Adrenal gland (tissue), 12 donors: ENCODE results near the gene CDC14B. TPM values are rescaled to one million over a fixed set of nuclear protein-coding genes. Genes with fewer than 3 reads are reported as not detected.

Experiments
- DNase-seq, 7 donors: peaks; one replicate each; pipeline ENCODE4 v3.0.0-alpha.2; 2019 to 2020
- H3K27ac ChIP-seq, 5 donors: fragments of 200-600 bp; sonication (generic) in 4 of 5; 1 replicate in 3 of 5; 2 replicates in 2 of 5; pipeline versions ENCODE4 v1.5.1 to v1.8.0; 2016 to 2020; ENCODE audit warnings: mild to moderate bottlenecking in 1 of 5
- H3K27me3 ChIP-seq: fragments of 200-600 bp; 2 replicates; pipeline ENCODE4 v1.8.0; 2021
- H3K36me3 ChIP-seq, 2 donors: fragments of 200-600 bp; replicated peaks in 1 of 2; 1 replicate in 1 of 2; 2 replicates in 1 of 2; pipeline versions ENCODE4 v1.5.1 to v1.8.0; 2018 to 2022
- H3K4me1 ChIP-seq, 2 donors: fragments of 200-600 bp; replicated peaks in 1 of 2; 1 replicate in 1 of 2; 2 replicates in 1 of 2; pipeline versions ENCODE4 v1.5.1 to v1.8.0; 2018 to 2021
- H3K4me3 ChIP-seq, 4 donors: fragments of 200-600 bp; sonication (generic) in 3 of 4; one replicate each; pipeline ENCODE4 v1.5.1; 2016 to 2018
- H3K9me3 ChIP-seq, 3 donors: fragments of 200-600 bp; sonication (generic) in 1 of 3; replicated peaks in 1 of 3; 1 replicate in 2 of 3; 2 replicates in 1 of 3; pipeline versions ENCODE4 v1.5.1 to v1.8.0; 2016 to 2021
- CTCF ChIP-seq, 6 experiments: fragments of 450-650 bp in 4 of 6; fragments of 200-600 bp in 2 of 6; sonication (generic) in 1 of 6; IDR thresholded peaks; 1 replicate in 5 of 6; 2 replicates in 1 of 6; pipeline versions ENCODE4 v1.5.1 to v1.8.0; 2016 to 2021; ENCODE audit warnings: antibody characterized with exemption in 6 of 6, mild to moderate bottlenecking in 2 of 6, moderate library complexity in 1 of 6
- POLR2A ChIP-seq, 2 donors: fragments of 450-650 bp; IDR thresholded peaks; one replicate each; pipeline ENCODE4 v1.6.1; 2017; ENCODE audit warnings: antibody characterized with exemption in 2 of 2, mild to moderate bottlenecking in 2 of 2, moderate library complexity in 1 of 2
- WGBS, 4 donors: extraction: QIAGEN DNeasy Blood & Tissue Kit in 2 of 4; methylation state at CpG; one replicate each; pipeline versions ENCODE4 v1.1.5 to v1.1.7; 2013 to 2017; 5-methylcytosine and 5-hydroxymethylcytosine counted together
- intact Hi-C, 2 donors: fragments of 100-400 bp; cut with DNase I; formaldehyde crosslinking; loops; one replicate each; pipeline versions ENCODE4 v1.14.1 to v1.15.0; 2022 to 2023
- polyA plus RNA-seq, 3 donors: library from polyadenylated mRNA; stranded (reverse); fragments of 200-250 nt in 2 of 3; fragments of 350-450 nt in 1 of 3; fragmentation: Illumina TruSeq in 1 of 3; extraction: RNeasy Lipid Tissue Mini Kit (QIAGEN cat#74804) in 1 of 3; gene quantifications; one replicate each; pipeline ENCODE4 v1.2.3, GENCODE V29; 2013 to 2014
- total RNA-seq, 9 donors: library from RNA; depleted of rRNA in 4 of 9; stranded (reverse); fragments of >200 nt in 4 of 9; fragments of 120-200 nt in 1 of 9; fragmentation: NEBNext Ultra II Directional in 1 of 9; extraction: Animal tissue kit (Norgen Biotek cat#: 25700) in 1 of 9; gene quantifications; one replicate each; pipeline versions ENCODE4 v1.1.0 to v1.2.4, GENCODE V29; 2013 to 2023
- donor health status: healthy with polysubstance abuse.
- donor health status: Bipolar disorder and iron deficiency.
- donor health status: DM: yes; HTN: yes; CAD: no.
- donor health status: DM: no; HTN: no; CAD: no.
- donor health status: DM: no; HTN: no; CAD: no.
- donor health status: DM: yes; HTN: yes; CAD: no.

Gene CDC14B
- total and polyA plus RNA-seq, 12 donors = 2.1 to 19.1 (median 10.2) TPM

GRCh38 chr9:96491880-96492525 is 127.6 kb downstream of the CDC14B start:
- WGBS, 4 donors = 53 to 67% (median 61%) methylated on average over 13 to 17 of the region's 17 CpGs
- Histone ChIP-seq H3K36me3 (peaks cover 0 to 10% of the 10 kb centered on the region in 2 donors), H3K27ac (peak overlapping the region in 4 of 5 donors; percentile 45 to 85 (median 56)), H3K4me1 (peaks cover 5 to 23% of the 10 kb centered on the region in 2 donors), H3K4me3 (no peak overlapping the region), H3K9me3 (no peaks in the 10 kb centered on the region), H3K27me3 (no peaks in the 10 kb centered on the region)
- TF ChIP-seq CTCF (IDR thresholded peaks at IDR 0.05) = no peak
- no peak for TF ChIP-seq POLR2A (IDR thresholded peaks at IDR 0.05)
- DNase-seq = peak in 5 of 7 donors; percentile 26 to 49 (median 35)
- intact Hi-C loops = no loop called here

- H3K36me3 ChIP-seq = peaks cover 0 to 10% of the 10 kb centered on the region in 2 donors
- no peaks in the 10 kb centered on the region for H3K9me3 ChIP-seq
- TF ChIP-seq CTCF (IDR thresholded peaks at IDR 0.05) (no peak), POLR2A (IDR thresholded peaks at IDR 0.05) (no peak)
- no peak overlapping the region for H3K4me3 ChIP-seq
- intact Hi-C loops = no loop called here
- peak overlapping the region in 4 of 5 donors; percentile 45 to 85 (median 64) for H3K27ac ChIP-seq
- WGBS, 4 donors = 46 to 53% (median 48%) methylated on average over 10 of the region's 10 CpGs
- DNase-seq = peak; percentile 40 to 82 (median 73)
- peaks cover 5 to 30% of the 10 kb centered on the region in 2 donors for H3K4me1 ChIP-seq
- H3K27me3 ChIP-seq = no peaks in the 10 kb centered on the region
Observed at GRCh38 chr9:96491079-96491879, 128.4 kb downstream of the CDC14B start.

GRCh38 chr9:96490534-96491078 is 129.0 kb downstream of the CDC14B start:
- Histone ChIP-seq H3K4me1 (peaks cover 5 to 36% of the 10 kb centered on the region in 2 donors), H3K27ac (peak overlapping the region in 4 of 5 donors; percentile 45 to 85 (median 60)), H3K9me3 (no peaks in the 10 kb centered on the region), H3K27me3 (no peaks in the 10 kb centered on the region), H3K36me3 (peaks cover 0 to 10% of the 10 kb centered on the region in 2 donors), H3K4me3 (no peak overlapping the region)
- no peak for TF ChIP-seq POLR2A (IDR thresholded peaks at IDR 0.05)
- no peak for TF ChIP-seq CTCF (IDR thresholded peaks at IDR 0.05)
- intact Hi-C loops = no loop called here
- DNase-seq = no peak
- WGBS, 4 donors = 91 to 95% (median 92%) methylated on average over 8 to 10 of the region's 10 CpGs

- WGBS, 4 donors = 93 to 98% (median 94%) methylated on average over 10 to 12 of the region's 12 CpGs
- no peaks in the 10 kb centered on the region for H3K27me3 ChIP-seq
- H3K36me3 ChIP-seq = peaks cover 0 to 14% of the 10 kb centered on the region in 2 donors
- no peak overlapping the region for H3K4me3 ChIP-seq
- H3K9me3 ChIP-seq = no peaks in the 10 kb centered on the region
- TF ChIP-seq CTCF (IDR thresholded peaks at IDR 0.05) = no peak
- TF ChIP-seq POLR2A (IDR thresholded peaks at IDR 0.05) = no peak
- peaks cover 5 to 36% of the 10 kb centered on the region in 2 donors for H3K4me1 ChIP-seq
- intact Hi-C loops = no loop called here
- DNase-seq = no peak
- H3K27ac ChIP-seq = no peak overlapping the region
Observed at GRCh38 chr9:96489482-96489979, 130.1 kb downstream of the CDC14B start.
